Hematopoietic multipotent progenitor cell (in vitro differentiated cells): ENCODE measurements around the gene FAM234B. TPM values are rescaled to one million over a fixed set of nuclear protein-coding genes. Genes with fewer than 3 reads are reported as not detected.

Experiments used
- DNase-seq, 3 donors: peaks; one replicate each; pipeline ENCODE4 v3.0.0-alpha.2; 2011 to 2015; ENCODE audit warnings: low read depth in 2 of 3, low spot score in 2 of 3
- total RNA-seq: library from RNA; depleted of rRNA; stranded (reverse); fragments of >200 nt; gene quantifications from one replicate; pipeline ENCODE4 v1.2.3, GENCODE V29; 2012

Gene FAM234B, protein sequence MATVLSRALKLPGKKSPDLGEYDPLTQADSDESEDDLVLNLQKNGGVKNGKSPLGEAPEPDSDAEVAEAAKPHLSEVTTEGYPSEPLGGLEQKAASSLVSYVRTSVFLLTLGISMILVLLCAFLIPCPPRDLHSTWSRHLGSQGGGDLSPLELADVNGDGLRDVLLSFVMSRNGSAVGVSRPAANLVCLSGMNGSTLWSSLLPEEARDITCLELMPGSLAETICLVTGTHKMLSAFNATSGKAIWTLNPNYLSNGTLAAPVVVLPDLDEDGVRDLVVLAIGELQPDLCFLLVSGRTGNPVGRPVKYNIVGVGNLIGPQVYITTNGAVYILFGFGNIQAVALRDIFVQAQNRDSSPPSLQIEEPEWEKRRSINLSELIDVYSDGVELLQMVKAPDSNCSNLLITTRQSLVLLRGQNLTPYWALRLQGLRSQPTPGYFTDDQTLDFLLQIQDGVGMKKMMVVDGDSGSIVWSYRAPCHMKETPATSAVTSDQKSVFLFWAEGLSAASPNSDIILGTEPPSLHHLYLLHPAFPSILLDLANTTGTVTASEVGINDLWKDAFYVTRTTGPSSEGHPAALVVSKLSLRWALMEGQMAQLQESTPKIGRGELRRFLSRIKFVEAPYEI
- total RNA-seq, result 12.7 TPM

DNA sequence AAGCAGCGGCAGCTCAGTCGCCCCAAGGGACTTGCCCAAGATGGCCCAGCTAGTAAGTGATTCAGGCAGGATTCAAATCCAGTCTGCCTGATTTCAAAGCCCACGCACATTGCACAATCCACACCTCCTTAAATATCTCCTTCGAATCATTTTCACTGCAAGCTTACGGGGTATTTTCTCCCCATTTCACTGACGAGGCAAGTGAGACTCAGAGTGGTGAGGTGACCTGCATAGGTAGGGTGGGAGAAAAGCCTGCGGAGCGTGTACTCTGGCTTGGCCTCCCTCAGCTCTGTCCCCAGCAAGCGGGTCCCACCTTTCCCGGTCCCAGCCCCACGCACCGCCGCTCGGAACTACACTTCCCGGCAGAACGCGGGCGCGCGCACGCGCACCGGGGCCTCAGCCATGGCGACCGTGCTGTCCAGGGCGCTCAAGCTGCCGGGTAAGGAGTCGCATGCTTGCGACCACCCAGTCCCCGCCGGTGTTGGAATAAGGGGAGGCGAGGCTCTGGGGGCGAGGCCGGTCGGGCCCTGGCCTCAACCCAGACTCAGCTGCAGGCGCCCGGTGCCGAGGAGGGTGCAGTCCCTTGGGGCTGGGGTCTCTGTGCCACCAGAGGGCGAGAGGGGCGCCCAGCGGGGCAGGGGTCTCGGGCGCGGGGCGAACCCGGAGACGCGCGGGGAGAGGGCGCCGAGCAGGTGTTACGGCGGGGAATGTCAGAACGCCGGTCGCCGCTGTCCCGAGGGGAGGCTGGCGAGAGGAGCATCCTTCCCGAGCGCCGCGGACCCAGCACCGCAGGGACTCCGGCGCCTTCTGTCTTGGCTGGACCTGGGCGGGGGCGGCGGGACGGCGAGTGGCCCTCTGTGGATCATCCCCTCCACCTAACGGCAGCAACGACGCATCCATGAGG is at the start of gene FAM234B:
Gene FAM234B (plus strand): TSS at position 380 of the 904 bp plus-strand sequence. CDS start 23 bp downstream, at position 403.
- DNase-seq, result peak; percentile 44 to 68 (median 63)

DNA sequence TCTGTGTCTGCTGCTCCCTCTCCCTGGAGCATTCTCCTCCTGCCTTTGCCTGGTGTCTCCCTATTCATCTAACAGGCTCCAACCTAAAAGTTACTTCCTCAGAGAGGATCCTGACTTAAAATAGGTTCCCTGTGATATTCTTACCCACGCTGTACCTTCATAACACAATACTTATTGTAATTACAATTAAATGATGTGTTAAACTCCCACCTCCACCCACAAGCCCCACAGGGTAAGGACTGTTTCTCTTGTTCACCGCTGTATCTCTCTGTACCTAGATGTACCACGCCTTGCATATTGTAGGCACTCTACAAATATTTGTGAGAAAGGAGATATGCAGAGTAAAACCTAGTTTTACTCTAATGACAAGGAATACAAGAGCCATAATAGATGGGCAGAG is 49.1 kb upstream of the FAM234B start:
- no peak for DNase-seq

- no peak for DNase-seq
These were observed 48.0 kb upstream of the FAM234B start for GRCh38 chr12:12996209-12996608.

GRCh38 chr12:12997156-12997555 is 47.0 kb upstream of the FAM234B start:
- DNase-seq, result no peak

- no peak for DNase-seq
These were observed 46.4 kb upstream of the FAM234B start for GRCh38 chr12:12997734-12998133.

GRCh38 chr12:12998248-12998647 is 45.9 kb upstream of the FAM234B start:
- no peak for DNase-seq

- DNase-seq, result no peak
These were observed 44.8 kb upstream of the FAM234B start for GRCh38 chr12:12999271-12999958.

GRCh38 chr12:12999959-13000615 is 44.1 kb upstream of the FAM234B start, which contains the start of gene HEBP1:
TSS of gene HEBP1 (minus strand) at chr12:13000265. CDS start at chr12:13000114, 151 bp downstream.
- peak; percentile 92 to 94 (median 92) for DNase-seq

GRCh38 chr12:13000616-13000924 is 43.6 kb upstream of the FAM234B start:
- no peak for DNase-seq

GRCh38 chr12:13000925-13001774 is 43.0 kb upstream of the FAM234B start:
- peak; percentile 18 to 77 (median 74) for DNase-seq

DNA sequence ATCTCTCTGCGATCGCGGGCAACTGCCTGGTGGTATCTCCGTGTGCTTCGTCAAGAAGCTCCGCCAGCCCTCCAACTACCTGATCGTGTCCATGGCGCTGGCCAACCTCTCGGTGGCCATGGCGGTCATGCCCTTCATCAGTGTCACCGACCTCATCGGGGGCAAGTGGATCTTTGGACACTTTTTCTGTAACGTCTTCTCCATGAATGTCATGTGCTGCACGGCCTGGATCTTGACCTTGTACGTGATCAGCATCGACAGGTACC is 42.5 kb upstream of the FAM234B start:
- DNase-seq, result no peak

DNA sequence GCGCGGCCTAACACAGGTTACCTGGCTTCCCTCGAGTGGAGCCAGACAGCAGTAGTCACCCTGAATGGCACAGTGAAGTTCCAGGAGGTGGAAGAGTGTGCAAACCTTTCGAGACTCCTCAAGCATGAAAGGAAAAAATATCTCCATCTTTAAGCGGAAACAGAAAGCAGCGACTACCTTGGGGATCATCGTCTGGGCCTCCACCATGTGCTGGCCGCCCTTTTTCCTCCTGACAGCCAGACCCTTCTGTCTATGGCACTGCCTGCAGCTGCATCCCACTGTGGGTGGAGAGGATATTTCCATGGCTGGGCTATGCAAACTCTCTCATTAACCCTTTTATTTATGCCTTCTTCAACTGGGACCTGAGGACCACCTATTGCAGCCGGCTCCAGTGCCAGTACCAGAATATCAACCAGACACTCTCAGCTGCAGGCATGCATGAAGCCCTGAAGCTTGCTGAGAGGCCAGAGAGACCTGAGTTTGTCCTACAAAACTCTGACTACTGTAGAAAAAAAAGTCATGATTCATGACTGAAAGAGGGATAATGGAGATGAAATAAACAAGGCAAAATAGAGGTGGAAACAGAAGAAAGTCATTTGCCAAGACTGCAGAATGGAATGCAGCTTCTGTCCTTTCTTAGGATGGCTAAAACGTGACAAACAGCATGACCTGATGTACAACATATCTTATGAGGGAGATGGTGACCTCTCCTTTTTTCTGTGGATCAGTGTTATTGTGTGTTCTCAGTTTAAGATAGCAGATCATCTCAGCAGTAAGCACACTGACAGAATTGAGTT is 41.7 kb upstream of the FAM234B start:
- DNase-seq, result no peak

- no peak for DNase-seq
These were observed 39.8 kb upstream of the FAM234B start for GRCh38 chr12:13004361-13004760.

DNA sequence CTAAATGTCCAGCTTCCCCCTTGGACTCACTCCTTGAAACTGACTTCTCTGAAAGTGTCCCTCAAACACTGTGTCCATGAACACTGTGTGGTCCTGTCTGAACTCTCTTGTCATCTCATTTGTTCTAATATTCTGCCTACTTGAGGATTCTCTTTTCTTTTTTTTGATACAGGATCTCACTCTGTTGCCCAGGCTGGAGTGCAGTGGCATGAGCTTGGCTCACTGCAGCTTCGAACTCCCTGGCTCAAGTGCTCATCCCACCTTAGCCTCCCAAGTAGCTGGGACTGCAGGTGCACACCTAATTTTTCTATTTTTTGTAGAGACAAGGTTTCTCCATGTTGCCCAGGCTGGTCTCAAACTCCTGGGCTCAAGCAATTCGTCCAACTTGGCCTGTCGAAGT is 39.2 kb upstream of the FAM234B start:
- DNase-seq, result no peak

GRCh38 chr12:13005649-13006048 is 38.5 kb upstream of the FAM234B start:
- DNase-seq, result no peak

DNA sequence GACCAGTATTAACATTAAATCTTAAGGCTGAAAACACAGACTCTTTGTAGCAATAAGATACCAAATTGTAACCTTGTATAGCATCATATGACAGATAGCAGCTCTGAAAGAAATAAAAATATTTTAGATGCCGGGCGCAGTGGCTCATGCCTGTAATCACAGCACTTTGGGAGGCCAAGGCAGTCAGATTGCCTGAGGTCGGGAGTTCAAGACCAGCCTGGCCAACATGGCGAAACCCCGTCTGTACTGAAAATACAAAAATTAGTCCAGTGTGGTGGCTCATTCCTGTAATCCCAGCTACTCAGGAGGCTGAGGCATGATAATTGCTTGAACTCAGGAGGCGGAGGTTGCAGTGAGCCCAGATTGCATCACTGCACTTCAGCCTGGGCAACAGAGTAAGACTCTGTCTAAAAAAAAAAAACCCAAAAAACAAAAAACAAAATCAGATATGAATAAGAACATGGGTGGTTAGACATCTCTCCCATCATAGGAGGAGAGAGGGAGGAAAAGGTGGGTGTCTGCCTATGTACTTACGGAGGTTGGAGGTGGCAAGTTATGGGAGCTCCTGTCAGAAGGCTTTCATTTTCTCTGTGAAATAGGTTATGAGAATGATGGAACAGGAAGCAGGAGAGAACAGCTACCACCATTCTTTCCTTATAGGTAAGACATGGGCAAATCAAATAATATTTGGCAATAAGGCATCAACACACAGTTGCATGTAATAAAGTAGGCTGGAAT is 36.5 kb upstream of the FAM234B start:
- DNase-seq, result no peak

DNA sequence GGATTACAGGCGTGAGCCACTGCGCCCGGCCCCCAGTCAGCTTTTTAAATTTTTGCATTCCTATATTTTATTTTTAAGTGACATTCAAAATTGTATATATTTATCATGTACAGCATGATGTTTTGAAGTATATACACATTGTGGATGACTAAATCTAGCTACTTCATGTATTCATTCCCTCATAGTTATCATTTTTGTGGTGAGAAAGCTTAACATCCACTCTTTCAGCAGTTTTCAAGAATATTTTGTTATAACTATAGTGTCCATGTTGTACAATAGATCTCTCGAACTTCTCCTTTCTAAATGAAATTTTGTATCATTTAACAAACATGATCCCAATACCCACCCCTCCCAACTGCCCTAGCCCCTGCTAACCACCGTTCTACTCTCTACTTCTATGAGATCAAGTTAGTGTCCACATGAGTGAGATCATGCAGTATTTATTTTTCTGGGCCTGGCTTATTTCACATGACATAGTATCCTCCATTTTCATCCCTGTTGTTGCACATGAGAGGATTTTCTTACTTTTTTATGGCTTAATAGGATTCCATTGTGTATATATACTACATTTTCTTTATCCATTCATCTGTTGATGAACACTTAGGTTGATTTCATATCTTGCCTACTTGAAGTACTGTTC is 35.3 kb upstream of the FAM234B start:
- no peak for DNase-seq
